NCI-H2029 (cell line): ENCODE results near the gene EEF1AKMT1.
"Not testable (repeated sequence)": the region's sequence is repeated elsewhere in the genome, so short reads cannot be mapped to it uniquely, and the experiment has no call there.

Experiments
- DNase-seq: peaks from one replicate; lab custom pipeline; 2025; lab: John Stamatoyannopoulos, UW

EEF1AKMT1 gene

GRCh38 chr13:20776751-20777150 lies 3.0 kb upstream of the EEF1AKMT1 start:
- no peak for DNase-seq

GRCh38 chr13:20775961-20776360 lies 2.2 kb upstream of the EEF1AKMT1 start:
- DNase-seq: no peak

GRCh38 chr13:20774746-20775145 lies 985 bp upstream of the EEF1AKMT1 start:
- DNase-seq: no peak

- DNase-seq: no peak
These were observed 1.2 kb downstream of the EEF1AKMT1 start for GRCh38 chr13:20772401-20773131.

GRCh38 chr13:20769834-20770233 lies 3.9 kb downstream of the EEF1AKMT1 start:
- DNase-seq: no peak

GRCh38 chr13:20769091-20769490 lies 4.7 kb downstream of the EEF1AKMT1 start:
- no peak for DNase-seq

- no peak for DNase-seq
These were observed 6.3 kb downstream of the EEF1AKMT1 start for GRCh38 chr13:20767309-20767943.

GRCh38 chr13:20760872-20761271 lies 12.9 kb downstream of the EEF1AKMT1 start:
- DNase-seq: no peak

- DNase-seq: no peak
These were observed 19.8 kb downstream of the EEF1AKMT1 start for GRCh38 chr13:20754009-20754408.

GRCh38 chr13:20749377-20749776 lies 24.4 kb downstream of the EEF1AKMT1 start:
- DNase-seq: no peak

GRCh38 chr13:20743830-20744404 lies 29.8 kb downstream of the EEF1AKMT1 start:
- not testable (repeated sequence) for DNase-seq

- DNase-seq: no peak
These were observed 33.7 kb downstream of the EEF1AKMT1 start for GRCh38 chr13:20740021-20740420.

GRCh38 chr13:20738616-20739015 lies 35.1 kb downstream of the EEF1AKMT1 start:
- no peak for DNase-seq

GRCh38 chr13:20729633-20730585 lies 43.9 kb downstream of the EEF1AKMT1 start:
- no peak for DNase-seq

GRCh38 chr13:20728579-20729311 lies 45.0 kb downstream of the EEF1AKMT1 start:
- no peak for DNase-seq

- no peak for DNase-seq
These were observed 45.9 kb downstream of the EEF1AKMT1 start for GRCh38 chr13:20727856-20728255.

- no peak for DNase-seq
These were observed 52.1 kb downstream of the EEF1AKMT1 start for GRCh38 chr13:20721454-20722357.

GRCh38 chr13:20721058-20721453 lies 52.7 kb downstream of the EEF1AKMT1 start:
- DNase-seq: no peak

GRCh38 chr13:20720499-20720898 lies 53.3 kb downstream of the EEF1AKMT1 start:
- no peak for DNase-seq

- no peak for DNase-seq
These were observed 54.0 kb downstream of the EEF1AKMT1 start for GRCh38 chr13:20719783-20720182.
